ENCODE measurements around the gene C14orf39.

GRCh38 chr14:60482743-60483142 lies 3.1 kb downstream of the C14orf39 start:
- TF ChIP-seq SP1 (IDR thresholded peaks at IDR 0.05): no peak
- no peak for TF ChIP-seq BHLHE40 (IDR thresholded peaks at IDR 0.05; ENCODE audit: borderline replicate concordance)
- TF ChIP-seq FOXM1 (IDR thresholded peaks at IDR 0.05; ENCODE audit: borderline replicate concordance): no peak
- no peak for TF ChIP-seq FOXA1 (IDR thresholded peaks at IDR 0.05)
- TF ChIP-seq LEF1 (IDR thresholded peaks at IDR 0.05; ENCODE audit: borderline replicate concordance): no peak
- TF ChIP-seq SUZ12 (IDR thresholded peaks at IDR 0.05): no peak
- no peak for TF ChIP-seq ELF4 (IDR thresholded peaks at IDR 0.05)
- no peak for TF ChIP-seq NFRKB (IDR thresholded peaks at IDR 0.05)
- no peak for TF ChIP-seq CTBP1 (IDR thresholded peaks at IDR 0.05; ENCODE audit: borderline replicate concordance)
- TF ChIP-seq FOXK2 (IDR thresholded peaks at IDR 0.05): no peak
- TF ChIP-seq TARDBP (IDR thresholded peaks at IDR 0.05): no peak
- TF ChIP-seq ARNT (IDR thresholded peaks at IDR 0.05): no peak
- TF ChIP-seq, protein P1, sequence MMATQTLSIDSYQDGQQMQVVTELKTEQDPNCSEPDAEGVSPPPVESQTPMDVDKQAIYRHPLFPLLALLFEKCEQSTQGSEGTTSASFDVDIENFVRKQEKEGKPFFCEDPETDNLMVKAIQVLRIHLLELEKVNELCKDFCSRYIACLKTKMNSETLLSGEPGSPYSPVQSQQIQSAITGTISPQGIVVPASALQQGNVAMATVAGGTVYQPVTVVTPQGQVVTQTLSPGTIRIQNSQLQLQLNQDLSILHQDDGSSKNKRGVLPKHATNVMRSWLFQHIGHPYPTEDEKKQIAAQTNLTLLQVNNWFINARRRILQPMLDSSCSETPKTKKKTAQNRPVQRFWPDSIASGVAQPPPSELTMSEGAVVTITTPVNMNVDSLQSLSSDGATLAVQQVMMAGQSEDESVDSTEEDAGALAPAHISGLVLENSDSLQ (IDR thresholded peaks at IDR 0.05): no peak

Data from HEK293T (cell line).